HepG2 (cell line): ENCODE measurements around the gene SRC. TPM values are rescaled to one million over a fixed set of nuclear protein-coding genes. Genes with fewer than 3 reads are reported as not detected.

Experiments
- HMGA1 ChIP-seq: sonication (generic); formaldehyde crosslinking; conservative IDR thresholded peaks from 2 replicates; pipeline ENCODE4 v1.4.0; 2020; ENCODE audit warnings: missing genetic modification reagents
- HOXA3 ChIP-seq: sonication (generic); formaldehyde crosslinking; IDR thresholded peaks from 2 replicates; pipeline ENCODE4 v1.5.0; 2020; ENCODE audit warnings: missing genetic modification reagents
- IKZF5 ChIP-seq: IDR thresholded peaks from 2 replicates; pipeline ENCODE4 v1.6.1; 2018; ENCODE audit warnings: missing genetic modification reagents, mild to moderate bottlenecking, missing compliant biosample characterization
- MAX ChIP-seq: IDR thresholded peaks from 2 replicates; pipeline ENCODE4 v1.6.1; 2012; ENCODE audit warnings: inconsistent platforms
- MED1 ChIP-seq: sonication (generic); formaldehyde crosslinking; IDR thresholded peaks from 2 replicates; pipeline ENCODE4 v1.4.0; 2020; ENCODE audit warnings: missing genetic modification reagents
- MLXIP ChIP-seq: sonication (generic); formaldehyde crosslinking; IDR thresholded peaks from 2 replicates; pipeline ENCODE4 v1.9.0; 2021; ENCODE audit warnings: missing genetic modification reagents, borderline replicate concordance
- NPAS2 ChIP-seq: sonication (generic); formaldehyde crosslinking; IDR thresholded peaks from 2 replicates; pipeline ENCODE4 v1.8.0; 2022; ENCODE audit warnings: mild to moderate bottlenecking, missing genetic modification reagents, borderline replicate concordance
- ONECUT2 ChIP-seq: sonication (generic); formaldehyde crosslinking; IDR thresholded peaks from 2 replicates; pipeline ENCODE4 v1.4.0; 2020; ENCODE audit warnings: missing genetic modification reagents
- PAF1 ChIP-seq: IDR thresholded peaks from 2 replicates; pipeline ENCODE4 v1.6.1; 2016; ENCODE audit warnings: missing genetic modification reagents, missing compliant biosample characterization
- RAD21 ChIP-seq: fragments of 450-650 bp; formaldehyde crosslinking; IDR thresholded peaks from 2 replicates; pipeline ENCODE4 v1.5.0; 2020; ENCODE audit warnings: mild to moderate bottlenecking
- RARA ChIP-seq: IDR thresholded peaks from 2 replicates; pipeline ENCODE4 v1.6.1; 2016; ENCODE audit warnings: missing genetic modification reagents, missing compliant biosample characterization
- RBM22 ChIP-seq: fragments of 200-400 bp; formaldehyde crosslinking; optimal IDR thresholded peaks from 2 replicates; pipeline ENCODE3; 2017; ENCODE audit warnings: mild to moderate bottlenecking, low read length, moderate library complexity
- TRIM24 ChIP-seq: sonication (generic); formaldehyde crosslinking; IDR thresholded peaks from 2 replicates; pipeline ENCODE4 v1.8.0; 2022; ENCODE audit warnings: mild to moderate bottlenecking, missing genetic modification reagents
- ZBTB33 ChIP-seq: sonication (generic); formaldehyde crosslinking; IDR thresholded peaks from 2 replicates; pipeline ENCODE4 v1.4.0; 2020; ENCODE audit warnings: missing genetic modification reagents
- ZKSCAN1 ChIP-seq: fragments of 150-350 bp; IDR thresholded peaks from 2 replicates; pipeline ENCODE4 v1.6.1; 2014; ENCODE audit warnings: low read length
- ZKSCAN5 ChIP-seq: sonication (generic); formaldehyde crosslinking; IDR thresholded peaks from 2 replicates; pipeline ENCODE4 v1.5.1; 2020; ENCODE audit warnings: mild to moderate bottlenecking, missing genetic modification reagents
- ZNF232 ChIP-seq: sonication (generic); formaldehyde crosslinking; IDR thresholded peaks from 2 replicates; pipeline ENCODE4 v1.4.0; 2020; ENCODE audit warnings: missing genetic modification reagents, borderline replicate concordance
- ZNF354B ChIP-seq: sonication (generic); formaldehyde crosslinking; IDR thresholded peaks from 2 replicates; pipeline ENCODE4 v1.8.0; 2022; ENCODE audit warnings: mild to moderate bottlenecking, missing genetic modification reagents
- ZNF543 ChIP-seq: sonication (generic); formaldehyde crosslinking; IDR thresholded peaks from 2 replicates; pipeline ENCODE4 v1.4.0; 2020; ENCODE audit warnings: mild to moderate bottlenecking, missing genetic modification reagents
- ZNF552 ChIP-seq: sonication (generic); formaldehyde crosslinking; IDR thresholded peaks from 2 replicates; pipeline ENCODE4 v1.9.0; 2022; ENCODE audit warnings: missing genetic modification reagents, mild to moderate bottlenecking, borderline replicate concordance
- ZNF562 ChIP-seq: sonication (generic); formaldehyde crosslinking; IDR thresholded peaks from 2 replicates; pipeline ENCODE4 v1.8.0; 2022; ENCODE audit warnings: missing genetic modification reagents, borderline replicate concordance
- ZNF577 ChIP-seq: sonication (generic); formaldehyde crosslinking; IDR thresholded peaks from 2 replicates; pipeline ENCODE4 v1.4.0; 2020; ENCODE audit warnings: mild to moderate bottlenecking, low read depth, missing genetic modification reagents, borderline replicate concordance
- ZNF652 ChIP-seq: IDR thresholded peaks from 2 replicates; pipeline ENCODE4 v1.6.1; 2016; ENCODE audit warnings: low read depth, borderline replicate concordance
- ZNF776 ChIP-seq: sonication (generic); formaldehyde crosslinking; IDR thresholded peaks from 2 replicates; pipeline ENCODE4 v1.4.0; 2020; ENCODE audit warnings: mild to moderate bottlenecking, missing genetic modification reagents
- ZSCAN12 ChIP-seq: sonication (generic); formaldehyde crosslinking; IDR thresholded peaks from 2 replicates; pipeline ENCODE4 v1.9.0; 2021; ENCODE audit warnings: mild to moderate bottlenecking, missing genetic modification reagents
- polyA plus RNA-seq, 8 experiments: library from polyadenylated mRNA; depleted of rRNA in 3 of 8; stranded (reverse) in 7 of 8; unstranded in 1 of 8; fragments of >200 nt; fragmentation: Illumina TruSeq in 4 of 8; extraction: Trizol in 4 of 8; gene quantifications; 2 replicates each; pipeline versions ENCODE4 v1.2.1 to v1.2.3, GENCODE V29; 2011 to 2016; ENCODE audit warnings: low read depth in 4 of 8, missing spikeins in 1 of 8, mixed read lengths in 1 of 8; ENCODE audit not compliant: insufficient read depth in 1 of 8
- total RNA-seq, 5 experiments: library from RNA; depleted of rRNA; stranded (reverse); fragments of >200 nt; fragmentation: Illumina TruSeq; extraction: Trizol; gene quantifications; 2 replicates each; pipeline ENCODE4 v1.2.3, GENCODE V29; 2016; ENCODE audit warnings: low read depth in 1 of 5

Gene SRC
- total and polyA plus RNA-seq, 2 of the 13 experiments (the other 11 are each of a cell fraction or from before 2014, with no cell fraction given): 54.7 to 192 TPM

GRCh38 chr20:37396416-37397075 is 50.6 kb downstream of the SRC start (continued):
- TF ChIP-seq RBM22 (peak; percentile 48), ZNF552 (CRISPR knock-in tag) (no peak), ZKSCAN5 (CRISPR knock-in tag) (no peak), ZKSCAN1 (no peak), ZNF543 (CRISPR knock-in tag) (no peak), TRIM24 (CRISPR knock-in tag) (no peak), MED1 (CRISPR knock-in tag) (no peak), MAX (0 out of 2 replicates have a peak, but pooled peaks have one; percentile 1), HOXA3 (CRISPR knock-in tag) (peak; percentile 54; the same call in 1 of the 2 replicates), ZBTB33 (CRISPR knock-in tag) (no peak; the same call in 1 of the 2 replicates), ZNF776 (no peak), ZSCAN12 (CRISPR knock-in tag) (no peak), MLXIP (CRISPR knock-in tag) (no peak), ONECUT2 (CRISPR knock-in tag) (peak; percentile 53; the same call in 1 of the 2 replicates), HMGA1 (CRISPR knock-in tag) (no peak), ZNF577 (no peak), ZNF232 (CRISPR knock-in tag) (no peak), PAF1 (CRISPR knock-in tag) (no peak), ZNF354B (CRISPR knock-in tag) (no peak), ZNF562 (CRISPR knock-in tag) (no peak), IKZF5 (CRISPR knock-in tag) (no peak), RARA (CRISPR knock-in tag) (no peak), ZNF652 (CRISPR knock-in tag) (no peak), RAD21 (CRISPR knock-in tag) (no peak), NPAS2 (CRISPR knock-in tag) (no peak)
